Measurements from ENCODE around the gene MARVELD1.

Gene MARVELD1

DNA sequence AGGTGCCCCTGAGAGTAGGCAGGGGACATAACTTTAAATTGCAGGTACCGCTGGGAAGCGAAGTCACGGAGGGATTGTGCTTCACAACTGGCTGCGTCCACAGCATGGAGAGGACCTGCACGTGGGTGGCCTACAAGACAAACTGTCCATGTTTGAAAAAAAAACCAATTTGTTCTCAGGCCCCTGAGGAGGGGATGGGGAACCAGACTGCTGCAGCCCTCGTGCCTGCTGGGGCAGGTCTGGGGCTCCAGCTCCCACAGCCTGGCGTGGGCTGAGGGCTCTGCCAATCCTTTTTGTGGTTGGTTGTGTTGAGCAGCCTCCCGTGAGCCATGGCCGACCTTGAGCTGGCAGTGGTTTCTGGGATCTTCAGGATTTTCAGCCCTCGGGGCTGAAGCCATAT is 48.5 kb downstream of the MARVELD1 start:
- Mint-ChIP-seq H3K36me3 (ENCODE audit: low read depth) (peaks cover 5% of the 10 kb centered on the region), H3K4me1 (peaks cover 10% of the 10 kb centered on the region), H3K27me3 (ENCODE audit: low read depth, poor library complexity) (peaks cover 6% of the 10 kb centered on the region), H3K27ac (no peak overlapping the region), H3K4me3 (no peak overlapping the region), H3K9me3 (no peaks in the 10 kb centered on the region)
- TF ChIP-seq, protein P1, sequence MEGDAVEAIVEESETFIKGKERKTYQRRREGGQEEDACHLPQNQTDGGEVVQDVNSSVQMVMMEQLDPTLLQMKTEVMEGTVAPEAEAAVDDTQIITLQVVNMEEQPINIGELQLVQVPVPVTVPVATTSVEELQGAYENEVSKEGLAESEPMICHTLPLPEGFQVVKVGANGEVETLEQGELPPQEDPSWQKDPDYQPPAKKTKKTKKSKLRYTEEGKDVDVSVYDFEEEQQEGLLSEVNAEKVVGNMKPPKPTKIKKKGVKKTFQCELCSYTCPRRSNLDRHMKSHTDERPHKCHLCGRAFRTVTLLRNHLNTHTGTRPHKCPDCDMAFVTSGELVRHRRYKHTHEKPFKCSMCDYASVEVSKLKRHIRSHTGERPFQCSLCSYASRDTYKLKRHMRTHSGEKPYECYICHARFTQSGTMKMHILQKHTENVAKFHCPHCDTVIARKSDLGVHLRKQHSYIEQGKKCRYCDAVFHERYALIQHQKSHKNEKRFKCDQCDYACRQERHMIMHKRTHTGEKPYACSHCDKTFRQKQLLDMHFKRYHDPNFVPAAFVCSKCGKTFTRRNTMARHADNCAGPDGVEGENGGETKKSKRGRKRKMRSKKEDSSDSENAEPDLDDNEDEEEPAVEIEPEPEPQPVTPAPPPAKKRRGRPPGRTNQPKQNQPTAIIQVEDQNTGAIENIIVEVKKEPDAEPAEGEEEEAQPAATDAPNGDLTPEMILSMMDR (IDR thresholded peaks at IDR 0.05) = no peak
- DNase-seq = no peak

DNA sequence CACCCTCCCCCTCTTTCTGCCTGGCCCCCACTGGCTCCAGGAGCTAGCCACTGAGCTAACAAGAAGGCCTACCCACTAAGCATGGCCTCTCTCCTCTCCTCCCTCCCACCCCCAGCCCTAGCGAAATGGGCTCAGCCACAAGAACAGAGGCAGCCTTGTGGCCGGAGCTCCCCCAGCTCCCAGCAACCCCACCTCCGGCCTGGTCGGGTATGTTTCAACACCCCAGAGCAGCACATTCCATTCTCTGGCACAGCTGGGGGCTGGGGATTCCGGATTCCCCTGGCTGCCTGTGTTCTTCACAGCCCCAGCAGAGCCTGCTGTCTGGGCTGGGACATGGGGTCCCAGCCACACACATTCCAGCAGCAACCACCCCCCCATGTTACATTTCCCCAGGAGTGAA is 49.3 kb downstream of the MARVELD1 start:
- no peak overlapping the region for H3K27ac Mint-ChIP-seq
- peaks cover 10% of the 10 kb centered on the region for H3K4me1 Mint-ChIP-seq
- H3K4me3 Mint-ChIP-seq = no peak overlapping the region
- H3K36me3 Mint-ChIP-seq (ENCODE audit: low read depth) = peaks cover 5% of the 10 kb centered on the region
- no peak for DNase-seq
- peaks cover 9% of the 10 kb centered on the region for H3K27me3 Mint-ChIP-seq (ENCODE audit: low read depth, poor library complexity)
- TF ChIP-seq, protein P1 (IDR thresholded peaks at IDR 0.05) = no peak
- H3K9me3 Mint-ChIP-seq = no peaks in the 10 kb centered on the region

DNA sequence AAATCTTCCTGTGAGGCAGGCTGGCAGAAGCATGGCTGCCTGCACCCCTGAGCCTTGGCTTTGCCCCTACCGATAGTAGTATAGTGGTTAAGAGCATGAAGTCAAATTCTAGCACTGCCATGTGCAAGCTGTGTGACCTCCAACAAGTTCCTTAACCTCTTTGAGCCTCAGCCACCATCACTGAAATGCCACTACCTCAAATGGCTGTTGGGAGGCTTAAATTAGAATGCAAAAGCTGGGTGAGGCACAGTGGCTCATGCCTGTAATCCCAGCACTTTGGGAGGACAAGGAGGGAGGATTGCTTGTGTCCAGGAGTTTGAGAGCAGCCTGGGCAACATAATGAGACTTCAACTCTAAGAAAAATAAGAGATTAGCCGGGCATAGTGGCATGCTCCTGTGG is 49.9 kb downstream of the MARVELD1 start:
- TF ChIP-seq, protein P1 (IDR thresholded peaks at IDR 0.05) = no peak

DNA sequence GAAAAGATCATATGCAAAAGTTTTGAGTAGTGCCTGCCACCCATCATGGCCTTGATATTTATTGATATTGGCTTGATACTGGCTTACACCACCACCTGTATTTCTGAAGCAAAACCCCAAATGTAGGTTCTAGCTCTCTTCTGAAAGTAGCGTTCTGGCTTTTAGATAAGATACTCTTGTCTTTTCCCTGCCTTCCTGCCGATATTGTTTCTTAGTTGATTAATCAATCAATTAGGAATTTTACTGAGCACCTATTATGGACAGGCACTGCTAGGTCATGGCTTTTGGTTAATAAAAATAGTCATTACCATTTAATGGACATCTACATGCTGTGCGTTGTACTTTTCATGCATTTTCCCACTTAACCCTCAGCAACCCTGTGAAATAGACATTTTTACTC is 50.4 kb downstream of the MARVELD1 start:
- Mint-ChIP-seq H3K27me3 (ENCODE audit: low read depth, poor library complexity) (peaks cover 21% of the 10 kb centered on the region), H3K36me3 (ENCODE audit: low read depth) (peaks cover 5% of the 10 kb centered on the region), H3K4me3 (no peak overlapping the region), H3K27ac (no peak overlapping the region), H3K4me1 (peaks cover 10% of the 10 kb centered on the region), H3K9me3 (no peaks in the 10 kb centered on the region)
- no peak for DNase-seq
- TF ChIP-seq, protein P1 (IDR thresholded peaks at IDR 0.05) = no peak

More for the DNA sequence above, 49.9 kb downstream of the MARVELD1 start:
- Mint-ChIP-seq H3K4me3 (no peak overlapping the region), H3K27ac (no peak overlapping the region), H3K27me3 (ENCODE audit: low read depth, poor library complexity) (peaks cover 15% of the 10 kb centered on the region), H3K36me3 (ENCODE audit: low read depth) (peaks cover 5% of the 10 kb centered on the region), H3K9me3 (no peaks in the 10 kb centered on the region), H3K4me1 (peaks cover 10% of the 10 kb centered on the region)
- no peak for DNase-seq

DNA sequence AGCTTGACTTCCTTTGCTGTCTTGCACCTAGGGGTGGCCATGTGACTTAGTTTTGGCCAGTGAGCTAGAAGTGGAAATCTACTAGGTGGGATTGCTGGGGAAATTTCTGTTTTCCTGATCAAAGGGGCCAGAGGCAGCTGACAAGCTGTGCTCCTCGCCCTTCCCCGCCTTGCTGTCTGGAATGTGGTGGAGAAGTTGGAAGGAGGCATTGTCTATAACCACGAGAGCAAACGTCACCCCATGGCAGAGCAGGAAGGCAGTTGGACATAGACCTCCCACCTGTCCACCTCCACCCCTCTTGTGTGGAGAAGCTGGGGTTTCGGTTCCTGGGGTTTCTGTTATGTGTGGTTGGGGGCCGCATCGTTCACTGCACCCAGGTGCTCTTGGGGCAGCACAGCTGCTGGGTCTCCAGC is 51.0 kb downstream of the MARVELD1 start:
- H3K9me3 Mint-ChIP-seq = no peaks in the 10 kb centered on the region
- peaks cover 5% of the 10 kb centered on the region for H3K36me3 Mint-ChIP-seq (ENCODE audit: low read depth)
- H3K27me3 Mint-ChIP-seq (ENCODE audit: low read depth, poor library complexity) = peaks cover 26% of the 10 kb centered on the region
- no peak overlapping the region for H3K4me3 Mint-ChIP-seq
- DNase-seq = no peak
- H3K27ac Mint-ChIP-seq = no peak overlapping the region
- peaks cover 10% of the 10 kb centered on the region for H3K4me1 Mint-ChIP-seq
- TF ChIP-seq, protein P1 (IDR thresholded peaks at IDR 0.05) = no peak

DNA sequence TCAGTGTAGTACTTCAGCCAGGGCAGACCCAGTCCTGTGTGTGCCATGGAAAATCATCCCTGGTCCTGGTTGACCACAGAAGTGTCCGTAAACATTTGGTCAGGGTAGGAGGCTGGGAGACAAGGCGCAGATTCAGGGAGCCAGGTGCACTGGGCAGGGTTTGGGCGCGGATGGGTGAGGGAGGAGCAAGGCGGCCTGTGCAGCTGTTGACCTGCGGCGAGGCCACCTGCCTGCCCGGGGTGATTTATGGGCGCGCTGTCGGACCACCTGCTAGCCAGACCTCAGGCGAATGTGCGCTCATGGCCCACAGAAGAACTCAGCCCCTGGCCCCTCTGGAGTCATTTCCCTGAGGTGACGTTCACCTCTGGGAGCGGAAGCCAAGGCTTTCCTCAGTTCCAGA is 51.7 kb downstream of the MARVELD1 start:
- no peak overlapping the region for H3K4me3 Mint-ChIP-seq
- H3K27me3 Mint-ChIP-seq (ENCODE audit: low read depth, poor library complexity) = peaks cover 33% of the 10 kb centered on the region
- peaks cover 5% of the 10 kb centered on the region for H3K36me3 Mint-ChIP-seq (ENCODE audit: low read depth)
- no peak for DNase-seq
- TF ChIP-seq, protein P1 (IDR thresholded peaks at IDR 0.05) = no peak
- no peak overlapping the region for H3K27ac Mint-ChIP-seq
- H3K4me1 Mint-ChIP-seq = peaks cover 10% of the 10 kb centered on the region
- no peaks in the 10 kb centered on the region for H3K9me3 Mint-ChIP-seq

Measured in nephron progenitor cell (in vitro differentiated cells).